HG02763 (cell line): ENCODE results near the gene ACOD1.
"Not testable (repeated sequence)": the region's sequence is repeated elsewhere in the genome, so short reads cannot be mapped to it uniquely, and the experiment has no call there.

Experiments
- ATAC-seq: cut with Tn5 transposase; IDR thresholded peaks from one replicate; pipeline ENCODE4 v1.9.1; 2021; ENCODE audit warnings: mild to moderate bottlenecking, moderate library complexity; ENCODE audit not compliant: unreplicated experiment

ACOD1 gene

DNA sequence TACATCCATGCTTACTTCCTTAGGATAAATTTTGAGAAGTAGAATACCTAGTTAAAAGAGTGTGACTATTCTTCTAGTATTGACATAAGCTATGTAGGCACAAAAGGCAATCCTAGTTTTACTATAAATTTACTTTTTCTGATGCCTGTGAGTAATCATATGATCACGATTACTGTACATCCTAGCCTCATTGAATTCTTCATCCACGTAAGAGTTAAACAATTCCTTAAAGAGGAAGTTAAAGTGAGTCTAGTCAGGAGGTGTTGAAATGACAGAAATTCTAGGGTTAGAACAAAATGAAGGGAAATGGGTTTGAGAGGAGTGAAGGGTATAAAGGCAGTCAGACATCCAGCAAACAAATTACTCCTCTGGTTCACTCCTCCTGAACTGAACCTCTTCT, at the start of gene ACOD1:
TSS of gene ACOD1 (plus strand) at position 363 of the 400 bp plus-strand sequence. CDS start 48 bp downstream, outside the sequence.
- ATAC-seq = no peak

DNA sequence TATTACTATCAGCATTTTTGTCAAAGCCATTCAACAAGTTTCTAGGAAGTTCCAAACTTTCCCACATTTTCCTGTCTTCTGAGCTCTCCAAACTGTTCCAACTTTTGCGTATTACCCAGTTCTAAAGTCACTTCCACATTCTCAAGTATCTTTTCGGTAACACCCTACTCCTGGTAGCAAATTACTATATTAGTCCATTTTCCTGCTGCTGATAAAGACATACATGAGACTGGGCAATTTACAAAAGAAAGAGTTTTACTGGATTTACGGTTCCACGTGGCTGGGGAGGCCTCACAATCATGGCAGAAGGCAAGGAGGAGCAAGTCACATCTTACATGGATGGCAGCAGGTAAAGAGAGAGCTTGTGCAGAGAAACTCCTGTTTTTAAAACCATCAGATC, 49.2 kb upstream of the ACOD1 start:
- not testable (repeated sequence) for ATAC-seq

DNA sequence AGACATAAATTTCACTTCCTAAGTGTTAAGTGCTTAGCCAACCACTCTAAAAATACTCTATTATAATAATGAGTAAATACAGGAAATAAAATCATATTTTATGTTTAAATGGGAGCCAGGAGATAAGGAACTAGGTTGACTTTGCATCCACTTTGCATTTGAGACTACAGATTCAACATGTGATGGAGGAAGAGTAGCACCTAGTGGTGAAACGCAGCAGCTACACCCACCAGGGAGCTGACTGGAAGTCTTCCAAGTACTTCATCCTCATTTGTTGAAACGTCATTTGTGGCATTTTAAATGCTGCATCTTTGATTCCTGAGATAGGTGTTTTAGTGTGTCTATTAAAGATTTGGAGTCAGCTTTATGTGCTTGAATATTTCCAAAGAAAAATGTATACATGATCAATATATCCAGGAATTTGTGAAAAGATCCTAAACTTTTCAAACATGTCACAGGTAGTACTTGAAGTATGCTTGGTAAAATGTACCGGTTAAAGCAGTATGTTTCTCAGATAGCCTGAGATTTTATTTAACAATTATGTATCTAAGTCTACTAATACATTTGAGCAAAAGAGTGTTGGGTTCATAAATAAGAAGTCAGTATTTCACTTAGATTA, 44.7 kb upstream of the ACOD1 start:
- peak; percentile 95 for ATAC-seq

DNA sequence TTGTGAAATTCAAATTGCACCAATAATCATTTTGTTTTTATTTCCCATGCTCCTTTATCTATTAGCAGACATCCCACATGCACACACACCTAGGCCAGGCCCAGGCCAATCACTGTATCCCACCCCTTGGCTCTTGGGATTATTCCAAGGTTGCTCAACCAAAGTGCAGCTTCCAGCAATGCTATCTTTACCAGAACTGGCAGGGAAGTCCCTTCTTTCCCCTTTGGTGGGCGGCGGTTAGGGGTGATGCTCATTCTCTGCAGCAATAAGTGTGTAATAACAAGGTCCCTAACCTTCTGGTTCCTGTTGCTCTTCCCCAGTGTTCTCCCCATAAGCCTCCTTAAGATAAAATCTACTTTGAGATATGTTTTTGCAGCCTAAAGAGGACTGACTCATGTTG, 43.8 kb upstream of the ACOD1 start:
- ATAC-seq = no peak

DNA sequence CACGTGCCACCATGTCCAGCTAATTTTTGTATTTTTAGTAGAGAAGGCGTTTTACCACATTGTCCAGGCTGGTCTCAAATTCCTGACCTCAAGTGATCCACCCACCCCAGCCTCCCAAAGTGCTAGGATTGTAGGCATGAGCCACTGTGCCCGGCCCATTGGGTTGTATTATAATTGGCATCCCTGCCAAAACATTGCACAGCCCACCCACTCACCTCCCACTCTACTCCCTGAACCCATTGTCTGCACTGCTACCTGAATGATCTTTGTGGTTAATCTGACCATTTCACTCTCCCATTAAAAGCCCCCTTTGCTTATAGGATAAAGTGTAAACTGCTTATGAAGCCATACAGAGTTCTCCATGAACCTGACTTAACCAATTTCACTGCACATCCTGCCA, 35.8 kb upstream of the ACOD1 start:
- no peak for ATAC-seq

DNA sequence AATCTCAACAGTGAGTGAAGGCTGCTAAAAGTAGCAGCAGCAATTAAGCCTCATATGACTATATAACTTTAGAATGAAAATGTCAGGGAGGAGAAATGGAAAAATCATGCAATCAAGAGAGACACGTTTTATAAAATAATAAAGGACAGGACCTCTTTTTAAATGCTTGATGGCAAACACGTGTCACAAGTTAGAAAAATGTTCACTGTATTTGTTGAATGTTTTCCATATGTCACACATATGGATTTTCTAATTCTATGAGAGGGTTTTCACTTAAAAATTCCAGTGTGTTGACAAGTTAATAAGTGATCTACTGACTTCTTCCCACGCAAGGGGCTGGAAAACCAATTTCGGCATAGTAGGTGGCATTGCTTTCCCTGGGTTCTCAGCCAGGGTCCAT, 34.4 kb upstream of the ACOD1 start:
- no peak for ATAC-seq

DNA sequence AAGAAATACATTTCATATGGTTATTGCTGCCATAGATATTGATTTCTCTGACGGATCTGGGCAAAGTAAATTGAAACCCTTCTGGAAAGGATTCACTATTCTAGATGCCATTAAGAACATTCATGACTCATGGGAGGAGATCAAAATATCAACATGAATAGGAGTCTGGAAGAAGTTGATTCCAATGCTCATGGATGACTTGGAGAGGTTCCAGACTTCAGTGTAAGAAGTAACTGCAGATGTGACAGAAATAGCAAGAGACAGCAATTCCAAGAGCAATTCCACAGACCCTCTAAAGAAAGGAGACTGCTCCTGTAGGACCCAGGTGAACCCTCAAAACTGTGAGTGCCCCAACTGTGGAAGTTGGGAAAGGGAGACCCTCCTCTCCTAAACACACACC, 31.2 kb upstream of the ACOD1 start:
- ATAC-seq = no peak

DNA sequence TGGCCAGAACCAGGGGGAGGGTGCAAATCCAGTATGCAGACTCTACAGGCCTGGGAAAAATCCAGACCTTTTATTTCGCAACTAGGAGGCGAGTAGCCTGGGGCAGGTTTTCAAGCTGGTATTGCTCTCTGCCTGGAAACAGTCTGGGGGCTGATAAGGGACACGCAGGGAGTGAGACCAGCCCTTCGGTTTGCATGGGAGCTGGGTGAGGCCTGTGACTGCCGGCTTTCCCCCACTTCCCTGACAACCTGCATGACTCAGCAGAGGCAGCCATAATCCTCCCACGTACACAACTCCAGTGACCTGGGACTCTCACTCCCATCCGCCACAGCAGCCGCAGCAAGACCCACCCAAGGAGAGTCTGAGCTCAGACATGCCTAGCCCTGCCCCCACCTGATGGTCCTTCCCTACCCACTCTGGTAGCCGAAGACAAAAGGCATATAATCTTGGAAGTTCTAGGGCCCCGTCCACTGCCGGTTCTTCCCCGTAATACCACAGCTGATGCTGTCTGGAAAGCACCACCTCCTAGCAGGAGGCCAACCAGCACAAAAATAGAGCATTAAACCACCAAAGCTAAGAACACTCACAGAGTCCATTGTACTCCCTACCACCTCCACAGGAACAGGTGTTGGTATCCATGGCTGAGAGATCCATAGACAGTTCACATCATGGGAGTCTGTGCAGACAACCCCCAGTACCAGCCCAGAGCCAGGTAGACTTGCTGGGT, 30.4 kb upstream of the ACOD1 start:
- ATAC-seq = not testable (repeated sequence)

DNA sequence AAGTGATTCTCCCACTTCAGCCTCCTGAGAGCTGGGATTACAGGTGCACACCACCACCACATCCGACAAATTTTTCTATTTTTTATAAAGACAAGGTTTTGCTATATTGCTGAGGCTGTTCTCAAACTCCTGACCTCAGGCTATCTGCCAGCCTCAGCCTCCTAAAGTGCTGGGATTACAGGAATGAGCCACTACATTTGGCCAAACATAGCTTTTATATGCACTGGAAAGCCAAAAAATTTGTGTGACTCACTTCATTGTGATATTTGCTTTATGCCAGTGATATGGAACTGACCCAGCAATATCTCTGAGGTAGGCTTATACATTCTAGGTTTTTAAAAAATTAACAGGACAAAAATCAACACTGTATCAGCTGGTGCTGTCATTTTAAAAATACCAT, 26.8 kb upstream of the ACOD1 start:
- no peak for ATAC-seq

DNA sequence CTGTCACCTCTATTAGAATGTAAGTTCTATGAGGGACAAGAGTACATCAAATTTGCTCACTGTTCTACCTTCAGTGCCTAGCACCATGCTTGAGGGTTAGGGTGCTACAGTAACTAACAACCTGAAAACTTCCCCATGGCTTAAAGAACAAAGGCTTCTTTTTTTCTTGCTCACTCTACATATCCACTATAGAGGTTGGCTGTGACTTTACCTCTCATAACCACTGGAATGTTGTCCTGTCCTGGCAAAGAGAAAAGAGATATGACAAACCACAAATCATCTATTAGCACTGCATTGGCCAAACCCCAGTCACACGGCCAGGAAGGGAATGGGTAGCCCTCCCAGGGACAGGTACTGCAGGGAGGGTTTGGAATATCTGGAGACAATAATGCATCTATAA, 23.2 kb upstream of the ACOD1 start:
- ATAC-seq = no peak

DNA sequence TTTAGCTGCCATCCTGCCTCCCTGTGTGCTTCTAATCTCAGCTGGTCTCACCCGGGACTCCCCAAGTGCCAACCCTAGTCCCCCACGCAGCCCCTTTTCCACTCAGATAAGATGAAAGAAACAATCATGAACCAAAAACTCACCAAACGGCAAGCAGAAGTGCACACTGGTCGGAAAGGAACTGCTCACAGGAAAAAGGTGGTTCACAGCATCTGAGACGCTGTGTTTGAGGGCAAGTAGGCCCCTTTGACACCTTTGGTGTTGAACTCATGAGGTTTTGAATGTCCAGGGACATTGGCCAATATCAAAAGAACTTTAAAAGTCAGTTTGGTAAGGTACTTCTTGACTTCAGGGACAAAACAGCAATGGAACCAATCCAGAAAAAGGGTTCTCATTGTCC, 20.4 kb upstream of the ACOD1 start:
- ATAC-seq = no peak

DNA sequence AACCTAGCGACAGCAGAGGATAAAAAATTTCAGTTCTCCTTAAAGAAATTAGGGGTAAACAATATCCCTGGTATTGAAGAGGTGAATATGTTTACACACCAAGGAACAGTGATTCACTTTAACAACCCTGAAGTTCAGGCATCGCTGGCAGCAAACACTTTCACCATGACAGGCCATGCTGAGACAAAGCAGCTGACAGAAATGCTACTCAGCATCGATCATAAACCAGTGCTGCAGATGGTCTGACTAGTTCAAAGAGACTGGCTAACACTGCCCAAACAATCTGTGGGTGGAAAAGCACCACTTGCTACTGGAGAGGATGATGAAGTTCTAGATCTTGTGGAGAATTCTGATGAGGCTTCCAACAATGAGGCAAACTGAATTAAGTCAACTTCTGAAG, 19.9 kb upstream of the ACOD1 start:
- ATAC-seq = no peak

DNA sequence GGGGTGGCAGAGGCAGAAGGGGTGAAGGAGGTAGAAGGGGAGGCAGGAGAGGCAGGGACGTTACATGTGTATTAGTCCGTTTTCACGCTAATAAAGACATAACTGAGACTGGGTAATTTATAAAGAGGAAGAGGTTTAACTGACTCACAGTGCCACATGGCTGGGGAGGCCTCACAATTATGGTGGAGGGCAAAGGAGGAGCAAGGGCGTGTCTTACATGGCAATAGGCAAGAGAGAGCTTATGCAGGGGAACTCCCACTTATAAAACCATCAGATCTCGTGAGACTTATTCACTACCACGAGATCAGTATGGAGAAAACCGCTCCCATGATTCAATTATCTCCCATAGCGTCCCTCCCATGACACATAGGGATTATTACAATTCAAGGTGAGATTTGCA, 19.0 kb upstream of the ACOD1 start:
- ATAC-seq = no peak

DNA sequence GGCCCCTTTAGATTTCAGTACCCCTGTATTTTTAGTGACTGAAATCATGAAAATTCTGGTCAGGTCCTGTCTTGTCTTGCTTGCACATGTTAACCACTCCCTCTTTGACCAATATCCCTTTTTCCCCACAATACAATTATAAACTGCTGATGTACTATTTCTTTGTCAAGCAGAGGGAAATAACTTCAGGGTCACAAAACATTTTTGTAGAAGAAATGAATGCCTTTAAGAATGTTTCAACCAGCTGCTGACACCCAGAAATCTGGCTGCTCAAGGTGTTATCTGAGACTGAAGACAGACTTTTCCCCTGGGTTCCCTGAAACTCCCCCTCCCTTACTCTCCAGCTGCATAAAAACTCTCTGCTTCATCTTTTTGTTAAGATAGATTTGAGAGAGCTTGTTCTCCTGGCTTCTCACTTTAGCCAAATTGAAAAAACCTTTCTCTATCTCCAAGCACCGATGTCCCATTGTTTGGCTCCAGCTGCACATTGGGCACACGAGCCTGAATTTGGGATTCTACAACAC, 18.4 kb upstream of the ACOD1 start:
- ATAC-seq = no peak

DNA sequence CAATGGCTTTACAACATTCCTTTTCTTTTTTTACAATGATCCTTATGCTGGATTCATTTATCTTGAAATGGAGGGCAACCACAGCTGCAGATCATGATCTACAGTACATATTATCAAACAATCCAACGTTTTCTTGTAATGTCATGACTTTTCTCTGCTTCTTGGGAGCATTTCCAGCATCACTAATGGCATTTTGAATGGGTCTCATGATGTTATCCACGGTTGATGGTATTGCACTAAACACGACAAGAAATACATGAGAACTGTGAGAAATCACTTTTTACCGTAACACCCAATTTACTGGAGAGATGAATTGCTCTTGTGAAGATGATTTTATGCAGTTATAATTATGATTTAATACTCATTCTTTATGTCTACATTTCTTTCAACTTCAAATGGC, 16.2 kb upstream of the ACOD1 start:
- ATAC-seq = no peak

DNA sequence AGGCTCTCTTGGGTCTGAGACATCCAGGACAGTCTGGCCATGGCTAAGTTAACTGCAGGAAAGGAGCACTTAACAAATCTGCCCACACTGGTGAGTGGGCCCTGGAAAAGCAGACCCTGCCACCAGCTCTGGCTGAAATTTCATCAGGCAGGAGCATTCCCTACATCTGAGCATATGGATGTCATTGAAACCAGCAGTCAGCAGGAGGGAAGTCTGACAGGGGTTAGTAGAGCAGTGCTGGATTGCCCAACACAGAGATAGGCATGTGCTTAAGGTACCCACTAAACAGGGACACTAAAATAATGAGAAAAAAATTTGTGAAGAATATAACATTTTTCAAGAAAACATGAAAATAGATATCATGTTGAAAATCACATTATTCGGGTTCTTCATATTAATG, 13.6 kb upstream of the ACOD1 start:
- no peak for ATAC-seq

DNA sequence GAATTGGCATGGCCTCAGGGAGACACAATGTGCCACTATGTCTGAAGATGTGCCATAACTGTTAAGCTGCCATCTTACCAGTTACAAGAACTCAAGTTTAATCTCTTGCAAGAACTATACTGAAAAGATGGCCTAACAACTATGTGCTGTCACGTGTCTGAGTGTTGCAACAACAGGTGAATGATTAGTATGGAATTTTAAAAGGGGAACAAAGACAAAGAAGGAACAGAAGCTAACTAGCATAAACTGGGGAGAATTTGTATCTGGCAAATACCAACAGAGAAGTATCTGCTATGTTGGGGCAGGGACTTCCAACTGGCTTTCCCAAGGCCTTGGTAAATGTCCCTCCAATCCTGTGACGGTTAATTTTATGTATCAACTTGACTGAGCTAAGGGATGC, 11.5 kb upstream of the ACOD1 start:
- no peak for ATAC-seq

DNA sequence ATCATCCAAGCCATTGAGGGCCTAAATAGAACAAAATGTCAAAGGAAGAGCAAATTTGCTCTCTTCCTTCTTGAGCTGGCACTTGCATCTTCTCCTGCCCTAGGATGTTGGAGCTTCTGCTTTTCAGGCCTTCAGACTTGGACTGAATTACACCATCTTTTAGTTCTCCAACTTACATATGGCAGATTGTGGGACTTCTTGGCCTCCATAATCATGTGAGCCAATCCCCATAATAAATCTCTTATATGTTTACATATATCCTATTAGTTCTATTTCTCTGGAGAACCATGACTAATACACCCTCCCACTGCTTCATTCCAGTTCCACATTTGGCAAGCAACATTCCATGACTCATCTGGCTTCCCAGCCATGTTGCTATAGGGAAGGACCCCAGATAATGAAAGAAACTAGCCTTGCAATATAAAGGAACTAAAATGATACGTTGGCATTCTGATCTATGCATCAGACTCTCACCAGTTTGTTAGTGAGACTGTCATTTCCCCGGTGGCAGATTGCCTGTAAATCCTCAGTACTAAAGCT, 11.0 kb upstream of the ACOD1 start:
- ATAC-seq = no peak

DNA sequence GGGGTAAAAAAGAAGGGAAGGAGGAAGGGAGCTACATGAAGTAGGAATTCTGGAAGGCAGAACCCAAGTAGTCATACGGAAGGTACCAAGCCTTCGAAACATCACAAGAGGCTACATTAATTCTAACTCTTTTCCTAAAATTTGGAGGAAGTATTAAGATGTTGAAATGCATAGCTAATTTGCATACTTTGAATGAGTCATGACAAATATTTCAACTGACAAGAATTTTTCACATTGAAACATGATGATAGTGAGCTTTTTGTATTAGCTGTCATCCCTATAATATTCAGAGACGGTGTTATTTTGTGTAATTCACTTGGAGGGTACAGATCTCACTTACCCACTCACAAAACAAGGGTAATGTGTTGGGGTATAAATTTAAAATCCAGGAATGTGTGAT, 9.1 kb upstream of the ACOD1 start:
- ATAC-seq = no peak

DNA sequence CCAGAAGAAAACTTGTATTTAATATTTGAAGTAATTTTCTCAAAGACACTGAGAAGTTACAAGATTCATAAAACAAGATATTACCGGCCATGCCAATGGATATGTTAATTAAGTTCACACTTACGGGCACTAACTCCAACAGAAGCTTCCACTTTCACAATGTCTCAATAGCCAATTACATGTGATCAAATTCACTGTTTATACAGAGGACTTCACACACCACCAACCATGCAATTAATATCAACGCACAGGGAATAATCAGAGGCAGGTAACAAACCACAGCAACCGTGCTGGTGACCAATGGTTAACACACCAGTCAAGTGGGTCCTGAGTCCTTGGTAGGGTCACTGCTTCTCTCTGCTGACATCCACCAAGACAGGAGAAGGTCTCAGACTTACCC, 5.9 kb upstream of the ACOD1 start:
- no peak for ATAC-seq

DNA sequence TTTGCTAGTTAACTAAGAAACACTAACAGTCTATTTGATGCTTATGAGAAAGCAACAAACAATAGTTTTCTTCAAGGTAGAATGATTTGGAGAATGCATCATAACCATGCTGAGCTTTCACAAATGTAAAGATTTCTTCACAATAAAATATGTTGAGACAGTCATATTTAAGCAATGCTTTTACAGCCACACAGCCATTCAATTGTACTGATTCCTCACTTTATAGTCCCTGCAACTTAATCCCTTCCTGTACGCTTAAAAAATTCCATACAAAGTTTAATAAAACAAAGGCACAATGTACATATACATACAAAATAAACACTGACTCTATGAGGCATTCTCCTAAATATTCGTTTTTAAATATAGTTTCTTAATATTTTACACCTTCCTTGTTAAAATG, 4.7 kb upstream of the ACOD1 start:
- no peak for ATAC-seq

DNA sequence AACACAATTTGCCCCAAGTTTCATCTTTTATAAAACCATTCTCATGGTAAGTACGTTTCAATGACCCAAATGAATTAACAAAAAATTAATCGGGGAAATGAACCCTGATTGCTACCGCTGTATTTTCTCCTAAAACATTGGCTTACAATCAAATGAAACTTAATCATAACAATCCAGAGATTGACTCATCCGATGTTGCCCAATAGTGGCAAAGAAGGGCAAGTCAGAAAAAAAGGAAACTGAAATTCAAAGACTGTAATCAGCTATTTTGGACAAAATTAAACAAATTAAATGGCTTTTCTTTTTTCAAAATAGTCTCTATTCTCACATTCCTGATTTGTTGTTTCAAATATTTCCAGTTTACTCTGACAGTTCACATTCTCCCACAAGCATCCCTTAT, 3.9 kb upstream of the ACOD1 start:
- ATAC-seq = no peak
